Bone marrow (tissue), 2 donors: ENCODE data around the gene NARS2.

Source experiments
- DNase-seq, 2 donors: peaks; one replicate each; lab custom pipeline; 2025; lab: John Stamatoyannopoulos, UW

NARS2 gene

DNA sequence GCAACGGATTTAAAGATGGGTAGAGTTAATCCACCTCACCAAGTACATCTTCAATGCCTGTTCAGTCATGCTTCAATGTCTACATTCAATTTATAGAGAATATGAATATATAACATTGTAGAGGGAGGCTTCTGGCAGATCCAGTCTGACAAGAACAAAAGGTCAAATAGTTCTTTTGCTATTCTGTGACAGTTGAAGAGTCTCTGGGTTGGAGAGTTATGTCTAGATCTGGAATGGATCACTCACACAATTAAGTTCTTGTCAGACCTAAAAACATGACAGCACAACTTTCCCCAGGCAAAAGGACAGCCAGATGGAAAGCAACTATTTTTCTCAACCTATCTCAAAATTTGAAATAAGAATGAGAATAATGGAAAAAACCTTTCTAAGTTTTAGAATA, 141.7 kb downstream of the NARS2 start:
- DNase-seq: no peak

DNA sequence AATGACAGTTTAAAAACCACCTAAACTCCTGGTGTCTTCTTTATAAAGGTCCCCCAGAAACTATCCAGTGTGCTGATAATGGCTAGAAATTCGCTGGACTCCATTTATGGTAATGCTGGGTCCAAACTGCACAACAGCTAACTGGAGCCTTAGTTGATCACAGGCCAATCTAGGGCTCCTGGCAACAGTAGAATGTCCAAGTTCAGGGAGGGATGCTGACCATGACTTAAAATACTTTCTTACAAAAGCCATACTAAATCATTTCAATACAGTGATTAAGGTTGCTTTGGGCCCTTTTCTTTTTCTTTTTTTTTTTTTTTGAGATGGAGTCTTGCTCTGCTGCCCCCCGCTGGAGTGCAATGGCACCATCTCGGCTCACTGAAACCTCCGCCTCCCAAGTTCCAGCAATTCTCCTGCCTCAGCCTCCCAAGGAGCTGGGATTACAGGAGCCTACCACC, 142.6 kb downstream of the NARS2 start:
- no peak for DNase-seq

DNA sequence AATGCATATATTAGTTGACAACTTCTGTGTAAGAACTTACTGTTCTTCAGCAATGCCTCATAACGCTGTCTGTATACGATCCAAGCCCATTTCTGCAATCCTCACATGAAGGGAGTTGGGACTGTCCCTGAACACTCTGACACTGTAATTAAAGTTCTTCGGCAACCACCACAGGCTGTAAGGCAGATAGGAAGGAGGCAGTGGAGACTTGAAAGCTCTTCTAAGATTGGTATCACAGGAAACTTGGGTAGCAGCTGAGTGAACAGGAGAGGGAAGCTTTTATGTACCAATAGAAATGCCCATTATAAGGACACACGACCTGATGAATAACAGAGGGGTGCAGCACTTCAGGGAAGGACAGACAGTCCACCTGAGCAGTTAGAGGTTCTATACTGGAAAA, 145.0 kb downstream of the NARS2 start:
- DNase-seq: peak in 1 of 2 donors; percentile 40

DNA sequence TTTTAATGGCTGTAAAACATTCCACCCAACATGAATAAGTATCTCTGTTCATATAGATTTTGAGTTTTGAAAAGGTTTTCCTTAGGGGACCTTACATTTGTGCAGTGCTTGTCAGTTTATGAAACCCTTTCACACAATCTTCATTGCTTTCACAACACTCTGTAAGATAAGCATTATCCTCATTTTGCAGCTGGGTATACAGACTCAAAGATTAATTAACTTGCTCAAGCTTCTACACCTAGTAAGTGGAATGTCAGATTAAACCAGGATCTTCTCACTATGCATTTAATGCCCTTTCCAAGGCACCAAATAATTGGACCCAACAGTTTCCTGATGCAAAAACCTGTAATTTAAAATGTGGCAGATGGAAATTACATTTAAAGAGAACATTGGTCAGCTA, 145.5 kb downstream of the NARS2 start:
- DNase-seq: no peak

DNA sequence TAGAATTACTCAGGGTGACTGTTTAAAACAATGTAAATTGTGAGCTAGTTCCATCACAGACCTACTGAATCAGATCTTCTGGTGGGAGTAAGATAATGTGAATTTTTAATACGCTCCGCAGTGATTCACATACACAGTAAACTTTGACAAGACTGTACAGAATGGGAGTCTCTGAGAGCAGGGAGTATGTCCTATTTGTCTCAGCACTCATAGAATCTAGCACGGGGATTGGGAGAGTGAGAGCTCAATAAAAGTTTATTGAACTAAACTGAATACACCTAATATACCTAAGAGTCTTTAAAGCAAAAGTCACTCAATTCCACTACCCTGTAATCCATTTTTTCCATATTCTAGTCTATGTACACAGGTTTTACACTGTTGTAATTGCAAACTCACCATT, 145.9 kb downstream of the NARS2 start:
- DNase-seq: no peak

DNA sequence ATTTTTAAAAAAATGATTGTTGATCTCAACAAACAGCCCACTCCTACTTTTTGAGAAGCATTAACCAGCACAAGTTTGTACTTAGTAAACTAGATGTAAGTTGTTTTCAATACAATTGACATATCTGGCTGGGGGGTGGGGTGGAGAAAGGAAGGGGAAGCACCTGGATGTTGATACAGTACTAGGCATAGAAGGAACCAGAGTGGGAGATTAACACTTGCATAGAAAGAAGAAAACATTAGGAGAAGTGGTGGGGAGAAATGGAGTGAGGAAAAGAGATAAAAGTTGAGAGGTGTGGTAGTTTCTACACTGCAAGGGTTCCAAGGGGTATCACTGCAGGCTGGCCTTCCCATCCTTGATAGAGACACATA, 146.4 kb downstream of the NARS2 start:
- peak in 1 of 2 donors; percentile 28 for DNase-seq

DNA sequence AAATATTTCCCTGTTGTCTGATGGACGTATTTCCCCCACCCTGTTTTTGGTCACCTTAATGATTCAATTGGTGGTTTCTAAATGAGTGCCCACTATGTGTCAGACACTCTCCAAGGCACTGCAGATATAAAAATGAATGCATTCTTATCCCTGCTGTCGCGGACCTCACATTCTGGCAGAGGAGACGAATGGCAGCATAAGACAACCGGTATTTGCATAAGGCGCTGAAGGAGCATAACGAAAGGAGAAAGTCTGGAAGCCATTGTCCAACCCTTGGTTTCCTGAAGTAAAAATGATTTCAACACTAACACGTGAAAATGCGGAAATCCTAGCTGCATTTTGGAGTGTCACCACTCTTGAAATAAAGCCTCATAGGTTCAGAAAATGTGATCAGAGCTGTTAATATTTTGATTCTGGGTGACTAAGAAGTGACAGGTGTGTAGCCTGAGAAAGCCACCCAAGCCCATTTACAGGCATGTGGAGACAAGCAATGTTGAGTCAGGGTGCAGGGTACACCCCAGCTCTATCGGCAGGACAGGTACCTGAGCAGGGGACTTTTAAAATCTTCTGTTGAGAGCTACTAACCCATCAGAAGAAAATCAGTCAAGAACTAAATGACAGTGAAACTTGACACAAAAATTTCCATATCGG, 146.9 kb downstream of the NARS2 start:
- peak; percentile 16 to 30 for DNase-seq

DNA sequence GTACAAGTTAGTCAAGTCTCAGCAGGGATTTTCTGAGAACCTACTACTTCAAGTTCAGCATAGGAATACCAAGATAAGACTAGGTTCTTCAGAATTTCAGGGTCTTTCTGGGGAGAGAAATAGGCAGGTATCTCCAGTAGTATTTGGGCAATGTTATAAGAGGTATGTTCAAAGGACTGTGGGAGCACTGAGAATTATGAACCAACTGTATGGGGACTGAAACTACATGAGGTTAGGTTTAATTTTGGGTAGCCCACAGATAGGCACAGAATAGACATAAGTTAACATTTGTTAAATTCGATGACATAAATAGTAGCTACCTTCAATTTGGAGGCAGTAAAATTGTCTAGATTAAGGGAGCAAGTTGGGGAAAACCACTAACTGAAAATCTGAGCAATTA, 147.8 kb downstream of the NARS2 start:
- DNase-seq: no peak

DNA sequence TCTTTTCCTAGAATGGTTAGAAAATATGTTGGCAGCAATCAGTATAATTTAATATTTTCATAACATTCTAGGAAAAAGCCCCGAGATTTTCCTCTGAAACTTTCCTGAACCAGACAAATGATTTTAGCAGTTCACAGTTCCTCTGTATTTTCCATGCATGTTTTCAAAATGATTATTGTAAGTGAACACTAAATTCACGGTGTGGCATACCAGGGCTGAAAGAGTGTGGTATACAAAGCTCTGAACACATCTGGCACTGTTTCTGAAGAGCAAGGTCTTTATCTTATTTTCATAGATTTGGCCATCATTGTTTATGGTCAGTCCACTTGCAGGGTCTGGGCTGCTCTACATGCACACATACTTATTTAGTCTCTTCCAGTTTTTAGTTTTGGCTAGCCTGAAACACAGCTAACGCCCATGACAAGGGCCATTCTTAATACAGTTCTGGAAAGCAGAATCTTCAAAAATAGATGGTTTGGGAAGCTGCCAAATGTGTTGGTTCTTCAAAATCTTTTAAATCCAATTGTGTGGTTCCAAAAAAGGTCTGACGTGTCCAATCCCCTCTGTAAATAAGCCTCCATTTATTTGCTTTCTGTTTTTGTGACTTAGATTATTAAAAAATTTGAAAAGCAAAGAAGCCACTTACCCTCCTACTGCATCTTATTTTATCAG, 149.1 kb downstream of the NARS2 start:
- no peak for DNase-seq

DNA sequence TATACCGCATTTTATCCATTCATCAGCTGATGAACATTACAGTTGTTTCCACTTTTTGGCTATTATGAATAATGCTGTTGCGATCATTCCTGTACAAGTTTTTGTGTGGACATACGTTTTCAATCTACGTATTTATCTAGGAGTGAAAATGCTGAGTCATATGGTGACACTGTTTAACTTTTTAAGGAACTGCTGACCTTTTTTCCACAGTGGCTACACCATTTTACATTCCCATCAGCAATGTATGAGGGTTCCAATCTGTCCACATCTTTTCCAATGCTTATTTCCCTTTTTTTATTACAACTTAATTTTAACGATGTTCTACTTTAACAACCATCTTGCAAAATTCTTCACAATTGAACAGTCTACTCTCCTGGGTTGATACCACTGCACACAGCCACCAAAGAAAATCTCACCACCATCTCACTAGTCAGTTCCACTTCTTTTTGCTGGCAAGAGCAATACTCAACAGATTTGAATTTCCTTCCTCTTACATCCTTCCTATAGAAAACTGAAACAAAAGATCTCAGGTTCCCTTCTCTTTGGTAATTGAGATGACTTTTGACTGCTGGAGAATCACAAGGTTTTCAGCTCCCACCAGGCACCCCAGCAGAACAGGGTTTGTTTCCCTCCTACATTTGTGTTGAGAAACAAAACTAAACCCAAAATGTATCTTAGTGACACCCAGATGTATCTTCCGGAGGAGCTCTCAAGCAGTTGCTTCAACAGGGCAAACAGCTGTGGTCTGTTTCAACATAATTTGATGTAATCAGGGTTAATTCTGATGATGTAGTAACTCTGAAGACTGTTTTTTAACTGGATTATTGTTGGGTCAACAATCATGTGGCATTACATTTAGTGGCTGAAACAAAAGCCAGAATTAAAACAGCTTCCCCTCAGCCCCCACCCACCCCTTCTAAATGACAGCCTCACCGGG, 150.1 kb downstream of the NARS2 start:
- peak; percentile 9 to 67 for DNase-seq

DNA sequence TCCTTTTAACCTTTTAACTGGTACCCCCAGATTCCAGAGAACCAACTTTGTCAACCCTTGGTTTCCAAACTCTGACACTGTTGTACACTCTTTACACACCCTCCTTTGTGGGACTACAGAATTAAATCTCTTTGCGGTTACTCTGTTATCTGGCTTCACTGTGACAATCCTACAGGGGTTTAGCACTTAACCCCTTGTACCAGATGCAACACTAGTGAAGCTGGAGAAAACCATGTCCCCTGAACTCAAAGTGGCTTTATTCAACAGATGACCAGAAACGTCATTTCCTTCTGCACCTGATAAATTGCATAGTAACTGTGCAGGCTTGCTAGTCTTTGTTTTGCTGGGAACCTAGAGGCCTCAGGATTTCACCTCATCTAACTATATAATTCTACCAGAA, 151.4 kb downstream of the NARS2 start:
- no peak for DNase-seq

DNA sequence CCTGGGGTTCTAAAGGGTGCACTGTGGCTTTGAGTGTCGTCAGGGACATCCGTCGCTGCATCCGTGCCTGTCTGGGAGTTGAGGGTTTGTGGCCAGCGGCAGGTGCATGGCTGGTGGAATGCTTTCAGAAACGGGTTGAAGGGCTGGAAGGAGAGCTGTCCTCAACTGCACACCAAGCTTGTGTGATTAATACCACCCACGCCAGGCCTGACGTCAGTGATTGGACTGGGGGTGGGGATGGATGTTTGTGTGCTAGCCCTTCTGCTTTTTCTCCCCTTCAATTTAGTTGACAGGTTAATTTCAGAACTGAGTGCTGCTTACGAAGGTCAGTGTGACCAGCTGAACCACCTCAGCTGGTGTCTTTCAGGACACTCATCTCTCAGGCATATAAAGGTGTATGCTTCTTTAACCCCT, 153.9 kb downstream of the NARS2 start:
- DNase-seq: peak; percentile 70 to 76

DNA sequence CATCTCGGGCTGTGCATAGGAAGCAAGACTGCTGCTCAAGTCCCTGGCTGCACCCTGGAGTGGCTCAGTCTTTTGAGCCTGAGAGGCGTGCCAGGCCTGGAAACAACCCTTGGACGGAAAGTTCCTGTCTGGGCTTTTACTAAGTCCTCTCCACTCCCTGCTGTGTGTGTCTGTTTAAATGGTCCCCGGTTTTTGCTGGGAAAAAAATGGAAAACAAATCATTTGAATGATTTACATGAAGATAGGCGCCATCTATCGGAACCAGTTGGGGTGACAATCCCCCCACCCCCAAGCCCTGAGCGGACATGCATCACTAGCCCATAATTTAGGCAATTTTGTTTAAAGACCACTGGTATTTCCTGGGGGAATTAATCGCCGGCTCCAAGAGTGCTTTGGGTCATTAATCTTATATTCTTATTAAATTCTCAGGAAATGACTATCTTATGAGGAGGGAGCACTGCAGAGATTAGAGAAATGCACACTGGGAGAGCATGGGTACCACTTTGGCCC, 154.4 kb downstream of the NARS2 start:
- DNase-seq: peak in 1 of 2 donors; percentile 28

DNA sequence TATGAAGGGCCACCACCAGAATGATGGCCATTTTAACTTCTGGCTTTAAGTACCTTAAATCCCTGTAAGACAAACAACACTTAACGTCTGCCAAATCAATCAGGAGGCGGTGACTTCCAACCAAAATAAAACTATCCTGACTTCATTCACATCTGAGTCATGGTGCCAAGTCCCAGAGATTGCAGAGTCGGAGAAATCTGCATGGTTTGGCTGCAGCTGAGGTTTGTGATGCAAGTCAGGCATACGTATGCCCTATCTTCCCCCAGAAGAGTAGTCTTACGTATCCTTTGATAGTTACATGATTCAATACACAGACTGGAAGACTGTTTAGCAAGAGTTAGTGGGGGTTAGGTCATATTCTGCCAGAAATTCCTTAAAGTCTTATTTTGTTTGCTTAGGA, 155.3 kb downstream of the NARS2 start:
- DNase-seq: peak in 1 of 2 donors; percentile 21

DNA sequence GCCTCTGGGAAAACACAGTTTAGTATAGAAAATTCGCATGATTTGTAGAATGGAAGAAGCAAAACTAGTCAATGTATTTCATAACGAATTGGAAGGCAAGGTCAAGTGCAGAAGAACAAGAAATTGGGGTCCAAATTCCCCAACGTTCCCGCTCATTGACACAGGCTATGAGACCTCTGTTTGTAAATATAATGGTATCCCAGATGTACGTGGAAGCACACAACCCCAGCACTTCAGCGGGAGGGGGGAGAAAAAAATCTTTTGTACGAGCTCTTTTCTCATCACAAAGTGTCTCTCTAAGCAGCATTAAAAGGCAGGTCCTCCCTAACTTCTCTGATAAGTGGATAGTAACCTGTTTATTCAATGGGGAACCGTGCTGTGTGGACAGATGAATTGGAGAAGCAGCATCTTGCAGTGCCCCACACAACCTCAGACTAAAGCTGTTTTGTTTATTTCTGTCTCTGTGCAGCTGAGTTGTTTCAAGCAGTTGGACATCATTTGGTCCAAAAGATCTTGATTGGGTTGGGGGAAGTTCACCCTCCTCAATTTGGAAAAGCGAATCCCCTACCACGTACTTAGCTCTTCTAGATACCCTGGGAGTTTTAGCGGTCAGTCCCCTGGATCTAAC, 156.0 kb downstream of the NARS2 start:
- DNase-seq: no peak

DNA sequence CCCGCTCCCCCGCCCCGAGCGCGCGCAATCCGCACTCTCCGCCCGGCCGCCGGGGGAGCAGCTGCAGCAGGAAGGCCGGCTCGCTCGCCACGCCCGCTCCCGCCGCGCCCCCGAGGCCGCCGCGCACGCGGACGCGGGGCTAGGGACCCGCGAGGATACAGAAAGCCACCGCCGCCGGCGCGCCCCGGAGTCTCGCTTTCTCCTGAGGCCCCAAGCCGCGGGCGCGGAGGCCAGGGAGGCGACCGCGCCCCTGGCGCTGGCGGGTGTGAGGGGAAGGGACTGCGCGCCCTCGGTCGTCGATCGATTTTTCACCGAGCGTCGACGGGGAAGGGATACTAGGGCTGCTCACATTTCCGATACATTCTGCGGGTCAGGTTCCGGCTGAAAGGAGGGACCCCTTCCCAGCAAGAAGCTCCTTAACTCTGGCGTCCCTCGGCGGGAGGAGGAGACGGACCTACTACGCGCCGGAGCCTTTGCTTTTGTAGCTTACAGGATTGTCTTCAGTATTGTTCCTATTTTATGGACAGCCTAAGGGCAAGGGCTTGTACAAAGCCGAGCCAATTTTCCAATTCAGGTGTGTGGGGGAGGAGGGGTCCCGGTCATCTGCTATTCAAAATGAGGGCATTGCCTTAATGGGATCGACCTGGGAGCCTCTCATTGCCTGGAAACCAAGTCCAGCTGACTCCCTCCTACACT, 156.6 kb downstream of the NARS2 start:
- peak in 1 of 2 donors; percentile 55 for DNase-seq

DNA sequence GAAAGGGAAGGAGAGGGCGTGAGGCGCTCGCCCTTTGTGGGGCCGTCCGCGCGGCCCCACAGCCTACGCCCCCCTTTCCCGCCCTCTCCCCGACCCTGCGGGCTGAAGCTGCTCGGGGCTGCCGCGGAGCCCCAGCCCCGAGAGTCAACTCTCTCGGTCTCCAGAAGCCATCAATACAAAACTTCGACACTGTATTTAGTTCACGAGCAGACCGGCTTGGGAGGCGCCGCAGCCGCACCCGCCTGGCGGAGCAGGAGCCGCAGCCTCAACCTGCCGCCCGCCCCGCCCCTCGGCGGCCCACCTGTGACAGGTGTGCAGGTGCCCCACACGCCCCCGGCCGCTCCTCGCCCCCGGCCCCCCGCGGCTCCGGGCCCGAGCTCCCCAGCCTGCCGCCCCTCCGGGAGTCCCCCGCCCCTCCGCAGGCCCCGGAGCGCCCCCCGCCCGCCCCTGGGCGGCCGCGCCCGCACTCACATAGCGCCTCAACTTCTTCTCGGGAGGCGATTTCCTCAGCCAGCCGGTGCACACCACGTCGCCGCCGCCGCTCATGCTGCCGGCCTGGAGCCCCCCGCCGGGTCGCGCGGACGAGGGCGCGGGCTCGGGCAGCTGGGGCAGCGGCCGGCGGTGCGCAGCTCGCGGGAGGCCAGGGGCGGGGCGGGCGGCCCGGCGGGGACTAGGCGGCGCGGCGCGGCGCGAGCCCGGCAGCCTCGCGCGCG, 157.3 kb downstream of the NARS2 start, which contains the start of gene GAB2:
GAB2 (minus strand) TSS at position 646 of the 713 bp plus-strand sequence; CDS start at position 546, 100 bp downstream.
- DNase-seq: peak in 1 of 2 donors; percentile 43

DNA sequence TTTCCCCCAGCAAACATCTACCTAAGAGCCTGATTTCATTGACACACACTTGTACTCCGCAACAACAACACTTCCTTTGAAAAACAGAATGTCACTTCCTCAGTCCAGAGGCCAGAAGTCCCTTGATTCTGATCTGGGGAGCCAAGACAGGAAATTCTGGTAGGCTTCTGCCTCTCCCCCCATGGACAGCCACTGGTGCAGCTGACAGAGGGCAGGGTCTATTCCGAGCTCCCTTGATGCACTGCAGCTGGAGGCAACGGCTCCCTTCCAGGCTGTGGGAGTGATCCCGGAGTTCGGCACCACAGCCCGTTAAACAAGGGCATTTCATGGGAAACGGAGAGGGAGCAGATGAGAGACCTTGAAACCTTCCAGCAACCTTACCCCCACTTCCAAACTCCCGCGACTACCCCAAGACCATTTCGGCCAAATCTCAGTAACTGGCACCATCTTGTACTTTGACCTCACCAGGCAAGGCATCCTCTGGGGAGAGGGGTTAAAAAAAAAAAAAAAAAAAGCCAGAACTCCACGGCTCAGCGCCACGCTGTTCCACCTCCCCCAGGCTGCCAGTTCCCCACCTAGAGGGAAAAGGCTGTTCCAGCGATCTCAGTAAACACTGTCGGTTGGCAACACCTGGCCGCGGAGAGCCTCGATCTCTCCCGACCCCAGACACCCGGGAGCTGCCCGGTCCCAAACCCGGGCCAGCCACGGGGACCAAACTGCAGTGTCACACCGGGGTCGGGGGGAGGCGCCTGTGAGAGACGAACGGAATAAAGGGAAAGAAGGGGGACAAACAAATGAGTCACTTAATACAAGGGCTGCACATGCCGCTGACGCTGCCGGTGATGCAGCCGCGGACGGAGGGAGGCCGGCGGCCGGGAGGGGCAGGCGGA, 158.1 kb downstream of the NARS2 start:
- DNase-seq: peak; percentile 68 to 91

DNA sequence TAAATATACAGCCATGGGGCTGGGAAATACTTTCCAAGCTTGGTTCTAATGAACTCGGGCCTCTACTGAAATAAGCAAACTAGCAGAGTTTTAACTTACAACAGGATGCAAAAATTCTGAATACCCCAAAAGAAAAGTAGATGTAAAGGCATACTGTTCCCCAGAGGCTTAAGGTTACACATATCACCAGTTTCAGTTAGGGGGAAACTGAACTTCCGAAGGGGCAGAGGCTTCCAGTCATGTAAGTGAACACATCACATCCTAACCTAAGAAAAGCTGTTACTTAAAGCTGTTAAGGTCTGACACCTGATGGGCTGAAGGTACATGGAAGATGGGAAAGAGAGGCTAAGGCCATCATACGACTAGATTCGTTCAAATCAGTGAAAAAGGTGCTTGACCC, 159.3 kb downstream of the NARS2 start:
- no peak for DNase-seq
